ENCODE results near the gene SMAD6. TPM values are rescaled to one million over a fixed set of nuclear protein-coding genes. Genes with fewer than 3 reads are reported as not detected.
"Not testable (repeated sequence)": the region's sequence is repeated elsewhere in the genome, so short reads cannot be mapped to it uniquely, and the experiment has no call there.

Gene SMAD6
- total RNA-seq, 1 experiment from 2014 or later: 7.6 TPM

GRCh38 chr15:66815318-66815717 lies 113.3 kb downstream of the SMAD6 start:
- H3K36me3 ChIP-seq: no peaks in the 10 kb centered on the region
- DNase-seq: no peak
- H3K4me3 ChIP-seq: no peak overlapping the region
- H3K4me1 ChIP-seq: no peaks in the 10 kb centered on the region
- H3K27me3 ChIP-seq: no peaks in the 10 kb centered on the region
- H3K27ac ChIP-seq: no peak overlapping the region
- no peaks in the 10 kb centered on the region; the same call in 1 of the 2 replicates for H3K9me3 ChIP-seq (replicated peaks)

GRCh38 chr15:66816201-66816600 lies 114.2 kb downstream of the SMAD6 start:
- H3K27ac ChIP-seq: no peak overlapping the region
- H3K9me3 ChIP-seq (replicated peaks): no peaks in the 10 kb centered on the region; the same call in 1 of the 2 replicates
- H3K27me3 ChIP-seq: no peaks in the 10 kb centered on the region
- H3K36me3 ChIP-seq: no peaks in the 10 kb centered on the region
- DNase-seq: no peak
- no peaks in the 10 kb centered on the region for H3K4me1 ChIP-seq
- no peak overlapping the region for H3K4me3 ChIP-seq

GRCh38 chr15:66819084-66819483 lies 117.0 kb downstream of the SMAD6 start:
- Histone ChIP-seq H3K27ac (no peak overlapping the region), H3K9me3 (replicated peaks) (no peaks in the 10 kb centered on the region), H3K27me3 (no peaks in the 10 kb centered on the region), H3K36me3 (no peaks in the 10 kb centered on the region), H3K4me1 (no peaks in the 10 kb centered on the region), H3K4me3 (no peak overlapping the region)
- no peak for DNase-seq

- no peak overlapping the region for H3K4me3 ChIP-seq
These were observed 118.6 kb downstream of the SMAD6 start for GRCh38 chr15:66820481-66821176.

GRCh38 chr15:66821307-66821706 lies 119.3 kb downstream of the SMAD6 start:
- no peak overlapping the region for H3K27ac ChIP-seq
- DNase-seq: no peak

More at GRCh38 chr15:66820481-66821176, 118.6 kb downstream of the SMAD6 start:
- Histone ChIP-seq H3K9me3 (replicated peaks) (no peaks in the 10 kb centered on the region), H3K27me3 (no peaks in the 10 kb centered on the region), H3K36me3 (no peaks in the 10 kb centered on the region), H3K4me1 (no peaks in the 10 kb centered on the region), H3K27ac (no peak overlapping the region)
- DNase-seq: no peak

GRCh38 chr15:66822114-66822513 lies 120.1 kb downstream of the SMAD6 start:
- no peaks in the 10 kb centered on the region for H3K36me3 ChIP-seq
- H3K4me3 ChIP-seq: no peak overlapping the region
- H3K27me3 ChIP-seq: no peaks in the 10 kb centered on the region
- no peaks in the 10 kb centered on the region for H3K9me3 ChIP-seq (replicated peaks)
- no peak overlapping the region for H3K27ac ChIP-seq
- DNase-seq: no peak
- H3K4me1 ChIP-seq: no peaks in the 10 kb centered on the region

More at GRCh38 chr15:66821307-66821706, 119.3 kb downstream of the SMAD6 start:
- no peaks in the 10 kb centered on the region for H3K9me3 ChIP-seq (replicated peaks)
- no peaks in the 10 kb centered on the region for H3K4me1 ChIP-seq
- no peaks in the 10 kb centered on the region for H3K36me3 ChIP-seq
- H3K27me3 ChIP-seq: no peaks in the 10 kb centered on the region
- no peak overlapping the region for H3K4me3 ChIP-seq

GRCh38 chr15:66822576-66822975 lies 120.5 kb downstream of the SMAD6 start:
- H3K4me1 ChIP-seq: no peaks in the 10 kb centered on the region
- H3K36me3 ChIP-seq: no peaks in the 10 kb centered on the region
- peaks cover under 1% of the 10 kb centered on the region; the same call in 1 of the 2 replicates for H3K27me3 ChIP-seq

GRCh38 chr15:66823601-66824000 lies 121.6 kb downstream of the SMAD6 start:
- no peak for DNase-seq
- no peaks in the 10 kb centered on the region for H3K4me1 ChIP-seq
- no peaks in the 10 kb centered on the region for H3K36me3 ChIP-seq
- H3K4me3 ChIP-seq: no peak overlapping the region
- H3K27ac ChIP-seq: no peak overlapping the region
- H3K27me3 ChIP-seq: peaks cover 5% of the 10 kb centered on the region; the same call in 1 of the 2 replicates
- H3K9me3 ChIP-seq (replicated peaks): no peaks in the 10 kb centered on the region

More at GRCh38 chr15:66822576-66822975, 120.5 kb downstream of the SMAD6 start:
- no peak overlapping the region for H3K27ac ChIP-seq
- DNase-seq: no peak
- H3K9me3 ChIP-seq (replicated peaks): no peaks in the 10 kb centered on the region
- H3K4me3 ChIP-seq: no peak overlapping the region

- no peak overlapping the region for H3K27ac ChIP-seq
- no peak for DNase-seq
- no peaks in the 10 kb centered on the region for H3K36me3 ChIP-seq
- H3K4me1 ChIP-seq: no peaks in the 10 kb centered on the region
- H3K27me3 ChIP-seq: peaks cover 5% of the 10 kb centered on the region; the same call in 1 of the 2 replicates
- H3K9me3 ChIP-seq (replicated peaks): no peaks in the 10 kb centered on the region; the same call in 1 of the 2 replicates
- no peak overlapping the region for H3K4me3 ChIP-seq
These were observed 122.4 kb downstream of the SMAD6 start for GRCh38 chr15:66824424-66824823.

GRCh38 chr15:66825139-66825538 lies 123.1 kb downstream of the SMAD6 start:
- Histone ChIP-seq H3K27me3 (peaks cover 5% of the 10 kb centered on the region; the same call in 1 of the 2 replicates), H3K4me3 (no peak overlapping the region)
- DNase-seq: no peak

GRCh38 chr15:66825731-66826130 lies 123.7 kb downstream of the SMAD6 start:
- H3K27me3 ChIP-seq: peaks cover 5% of the 10 kb centered on the region; the same call in 1 of the 2 replicates
- no peaks in the 10 kb centered on the region for H3K4me1 ChIP-seq
- DNase-seq: no peak
- H3K36me3 ChIP-seq: no peaks in the 10 kb centered on the region
- no peaks in the 10 kb centered on the region; the same call in 1 of the 2 replicates for H3K9me3 ChIP-seq (replicated peaks)
- no peak overlapping the region for H3K27ac ChIP-seq
- no peak overlapping the region for H3K4me3 ChIP-seq

More at GRCh38 chr15:66825139-66825538, 123.1 kb downstream of the SMAD6 start:
- Histone ChIP-seq H3K27ac (no peak overlapping the region), H3K9me3 (replicated peaks) (no peaks in the 10 kb centered on the region; the same call in 1 of the 2 replicates), H3K4me1 (no peaks in the 10 kb centered on the region), H3K36me3 (no peaks in the 10 kb centered on the region)

- H3K27ac ChIP-seq: no peak overlapping the region
- H3K27me3 ChIP-seq: peaks cover 5% of the 10 kb centered on the region; the same call in 1 of the 2 replicates
- no peaks in the 10 kb centered on the region; the same call in 1 of the 2 replicates for H3K9me3 ChIP-seq (replicated peaks)
- no peak for DNase-seq
- no peak overlapping the region for H3K4me3 ChIP-seq
- no peaks in the 10 kb centered on the region for H3K4me1 ChIP-seq
- H3K36me3 ChIP-seq: no peaks in the 10 kb centered on the region
These were observed 124.5 kb downstream of the SMAD6 start for GRCh38 chr15:66826507-66826906.

- DNase-seq: no peak
- Histone ChIP-seq H3K27ac (no peak overlapping the region), H3K4me1 (no peaks in the 10 kb centered on the region), H3K27me3 (peaks cover 5% of the 10 kb centered on the region; the same call in 1 of the 2 replicates), H3K4me3 (no peak overlapping the region), H3K36me3 (no peaks in the 10 kb centered on the region), H3K9me3 (replicated peaks) (no peaks in the 10 kb centered on the region; the same call in 1 of the 2 replicates)
These were observed 125.1 kb downstream of the SMAD6 start for GRCh38 chr15:66827039-66827697.

GRCh38 chr15:66827698-66828055 lies 125.6 kb downstream of the SMAD6 start:
- Histone ChIP-seq H3K27ac (no peak overlapping the region), H3K4me1 (no peaks in the 10 kb centered on the region), H3K36me3 (no peaks in the 10 kb centered on the region), H3K4me3 (no peak overlapping the region), H3K27me3 (peaks cover 5% of the 10 kb centered on the region; the same call in 1 of the 2 replicates), H3K9me3 (replicated peaks) (no peaks in the 10 kb centered on the region; the same call in 1 of the 2 replicates)
- no peak for DNase-seq

- H3K4me3 ChIP-seq; DNase-seq; H3K4me1 ChIP-seq; H3K36me3 ChIP-seq; H3K27ac ChIP-seq; H3K9me3 ChIP-seq (replicated peaks); H3K27me3 ChIP-seq: not testable (repeated sequence)
These were observed 126.9 kb downstream of the SMAD6 start for GRCh38 chr15:66828817-66829541.
